BE2C (cell line): ENCODE data around the gene TSPAN14.

Experiments used
- DNase-seq: peaks from one replicate; pipeline ENCODE4 v3.0.0-alpha.2; 2020
- H3K27me3 ChIP-seq: fragments of 250-450 bp; sonication (Bioruptor Pico); 2 replicates; pipeline ENCODE4 v1.5.1; 2020; ENCODE audit warnings: mild to moderate bottlenecking
- H3K36me3 ChIP-seq: fragments of 250-450 bp; sonication (Bioruptor Pico); 2 replicates; pipeline ENCODE4 v1.5.1; 2020; ENCODE audit warnings: mild to moderate bottlenecking
- H3K4me1 ChIP-seq: fragments of 250-450 bp; sonication (Bioruptor Pico); 2 replicates; pipeline ENCODE4 v1.5.1; 2020
- H3K4me3 ChIP-seq: 2 replicates; pipeline ENCODE4 v1.5.1; 2011; ENCODE audit warnings: low read depth, low read length
- H3K9me3 ChIP-seq: fragments of 250-450 bp; sonication (Bioruptor Pico); 2 replicates; pipeline ENCODE4 v1.5.1; 2020
- CTCF ChIP-seq: IDR thresholded peaks from 2 replicates; pipeline ENCODE4 v1.5.1; 2012; ENCODE audit warnings: mild to moderate bottlenecking, low read depth, low read length

Gene TSPAN14

GRCh38 chr10:80461208-80462183, 7.4 kb downstream of the TSPAN14 start:
- H3K4me1 ChIP-seq, result peaks cover 21% of the 10 kb centered on the region
- H3K36me3 ChIP-seq, result no peaks in the 10 kb centered on the region
- DNase-seq, result no peak
- H3K4me3 ChIP-seq, result no peak overlapping the region
- TF ChIP-seq CTCF, result no peak
- no peaks in the 10 kb centered on the region for H3K27me3 ChIP-seq
- H3K9me3 ChIP-seq, result no peaks in the 10 kb centered on the region

- no peaks in the 10 kb centered on the region for H3K27me3 ChIP-seq
- no peaks in the 10 kb centered on the region for H3K36me3 ChIP-seq
- peaks cover 21% of the 10 kb centered on the region for H3K4me1 ChIP-seq
- no peak for DNase-seq
- H3K4me3 ChIP-seq, result peak overlapping the region; percentile 31; the same call in 1 of the 2 replicates
- no peak for TF ChIP-seq CTCF
- H3K9me3 ChIP-seq, result no peaks in the 10 kb centered on the region
Observed at GRCh38 chr10:80462299-80462980, 8.3 kb downstream of the TSPAN14 start.

- TF ChIP-seq CTCF, result no peak
- no peaks in the 10 kb centered on the region for H3K9me3 ChIP-seq
- no peaks in the 10 kb centered on the region for H3K27me3 ChIP-seq
- peak overlapping the region; percentile 31 for H3K4me3 ChIP-seq
- peak; percentile 52 for DNase-seq
- H3K36me3 ChIP-seq, result no peaks in the 10 kb centered on the region
- peaks cover 21% of the 10 kb centered on the region for H3K4me1 ChIP-seq
Observed at GRCh38 chr10:80462981-80463741, 9.1 kb downstream of the TSPAN14 start.

- DNase-seq, result no peak
- Histone ChIP-seq H3K4me3 (no peak overlapping the region), H3K4me1 (peaks cover 17% of the 10 kb centered on the region), H3K36me3 (no peaks in the 10 kb centered on the region), H3K9me3 (no peaks in the 10 kb centered on the region), H3K27me3 (no peaks in the 10 kb centered on the region)
- no peak for TF ChIP-seq CTCF
Observed at GRCh38 chr10:80463868-80464267, 9.8 kb downstream of the TSPAN14 start.

GRCh38 chr10:80464557-80465450, 10.7 kb downstream of the TSPAN14 start:
- Histone ChIP-seq H3K27me3 (no peaks in the 10 kb centered on the region), H3K9me3 (no peaks in the 10 kb centered on the region), H3K4me3 (no peak overlapping the region), H3K36me3 (no peaks in the 10 kb centered on the region), H3K4me1 (peaks cover 12% of the 10 kb centered on the region)
- no peak for TF ChIP-seq CTCF
- no peak for DNase-seq
